GM19467 (cell line): ENCODE measurements around the gene KAZN.

Experiments used
- ATAC-seq: cut with Tn5 transposase; IDR thresholded peaks from one replicate; pipeline ENCODE4 v1.9.1; 2021; ENCODE audit warnings: mild to moderate bottlenecking, moderate library complexity; ENCODE audit not compliant: unreplicated experiment

KAZN gene

GRCh38 chr1:14897997-14898645, 299.6 kb downstream of the KAZN start:
- ATAC-seq: no peak

- ATAC-seq: no peak
Measured at GRCh38 chr1:14899686-14900085, 301.2 kb downstream of the KAZN start.

GRCh38 chr1:14901371-14901954, 303.0 kb downstream of the KAZN start:
- ATAC-seq: no peak

- no peak for ATAC-seq
Measured at GRCh38 chr1:14903922-14904321, 305.4 kb downstream of the KAZN start.

GRCh38 chr1:14906665-14907064, 308.2 kb downstream of the KAZN start:
- ATAC-seq: no peak

- ATAC-seq: no peak
Measured at GRCh38 chr1:14907416-14907815, 308.9 kb downstream of the KAZN start.

- no peak for ATAC-seq
Measured at GRCh38 chr1:14909273-14909672, 310.8 kb downstream of the KAZN start.

- no peak for ATAC-seq
Measured at GRCh38 chr1:14909920-14910460, 311.5 kb downstream of the KAZN start.

GRCh38 chr1:14910984-14911721, 312.7 kb downstream of the KAZN start:
- no peak for ATAC-seq

- no peak for ATAC-seq
Measured at GRCh38 chr1:14912839-14913481, 314.5 kb downstream of the KAZN start.

- no peak for ATAC-seq
Measured at GRCh38 chr1:14913482-14914177, 315.1 kb downstream of the KAZN start.

- ATAC-seq: no peak
Measured at GRCh38 chr1:14914351-14914988, 316.0 kb downstream of the KAZN start.

GRCh38 chr1:14915356-14916054, 317.0 kb downstream of the KAZN start:
- no peak for ATAC-seq

GRCh38 chr1:14919289-14919688, 320.8 kb downstream of the KAZN start:
- ATAC-seq: no peak

- no peak for ATAC-seq
Measured at GRCh38 chr1:14919751-14920150, 321.3 kb downstream of the KAZN start.

- ATAC-seq: no peak
Measured at GRCh38 chr1:14921057-14921456, 322.6 kb downstream of the KAZN start.

GRCh38 chr1:14922942-14923726, 324.6 kb downstream of the KAZN start:
- ATAC-seq: no peak

- no peak for ATAC-seq
Measured at GRCh38 chr1:14923727-14924452, 325.4 kb downstream of the KAZN start.
